HepG2 (cell line): Measurements from ENCODE around the gene SEPTIN5. TPM values are rescaled to one million over a fixed set of nuclear protein-coding genes. Genes with fewer than 3 reads are reported as not detected.

Experiments used
- GRHL1 ChIP-seq: sonication (generic); formaldehyde crosslinking; conservative IDR thresholded peaks from 2 replicates; pipeline ENCODE4 v1.8.0; 2022; ENCODE audit warnings: missing genetic modification reagents
- JDP2 ChIP-seq: sonication (generic); formaldehyde crosslinking; IDR thresholded peaks from 2 replicates; pipeline ENCODE4 v1.8.1; 2022; ENCODE audit warnings: missing genetic modification reagents, borderline replicate concordance
- TSC22D2 ChIP-seq: sonication (generic); formaldehyde crosslinking; IDR thresholded peaks from 2 replicates; pipeline ENCODE4 v1.5.1; 2020; ENCODE audit warnings: missing genetic modification reagents, mild to moderate bottlenecking, borderline replicate concordance
- ZNF281 ChIP-seq: sonication (generic); formaldehyde crosslinking; IDR thresholded peaks from 2 replicates; pipeline ENCODE4 v1.4.0; 2020; ENCODE audit warnings: missing genetic modification reagents, borderline replicate concordance
- ZNF333 ChIP-seq: sonication (generic); formaldehyde crosslinking; IDR thresholded peaks from 2 replicates; pipeline ENCODE4 v1.4.0; 2020; ENCODE audit warnings: mild to moderate bottlenecking, missing genetic modification reagents, borderline replicate concordance
- ZNF557 ChIP-seq: sonication (generic); formaldehyde crosslinking; IDR thresholded peaks from 2 replicates; pipeline ENCODE4 v1.4.0; 2020; ENCODE audit warnings: missing genetic modification reagents
- polyA plus RNA-seq, 8 experiments: library from polyadenylated mRNA; depleted of rRNA in 3 of 8; stranded (reverse) in 7 of 8; unstranded in 1 of 8; fragments of >200 nt; fragmentation: Illumina TruSeq in 4 of 8; extraction: Trizol in 4 of 8; gene quantifications; 2 replicates each; pipeline versions ENCODE4 v1.2.1 to v1.2.3, GENCODE V29; 2011 to 2016; ENCODE audit warnings: low read depth in 4 of 8, missing spikeins in 1 of 8, mixed read lengths in 1 of 8; ENCODE audit not compliant: insufficient read depth in 1 of 8
- total RNA-seq, 5 experiments: library from RNA; depleted of rRNA; stranded (reverse); fragments of >200 nt; fragmentation: Illumina TruSeq; extraction: Trizol; gene quantifications; 2 replicates each; pipeline ENCODE4 v1.2.3, GENCODE V29; 2016; ENCODE audit warnings: low read depth in 1 of 5
- TF ChIP-seq, protein P1 (sequence below): IDR thresholded peaks from 2 replicates; pipeline ENCODE4 v1.6.1; 2016; ENCODE audit warnings: low read depth, missing genetic modification reagents, missing compliant biosample characterization

Gene SEPTIN5
- total and polyA plus RNA-seq, 2 of the 13 experiments (the other 11 are each of a cell fraction or from before 2014, with no cell fraction given) = 0.33 TPM; not detected in 1

- TF ChIP-seq, protein P1, sequence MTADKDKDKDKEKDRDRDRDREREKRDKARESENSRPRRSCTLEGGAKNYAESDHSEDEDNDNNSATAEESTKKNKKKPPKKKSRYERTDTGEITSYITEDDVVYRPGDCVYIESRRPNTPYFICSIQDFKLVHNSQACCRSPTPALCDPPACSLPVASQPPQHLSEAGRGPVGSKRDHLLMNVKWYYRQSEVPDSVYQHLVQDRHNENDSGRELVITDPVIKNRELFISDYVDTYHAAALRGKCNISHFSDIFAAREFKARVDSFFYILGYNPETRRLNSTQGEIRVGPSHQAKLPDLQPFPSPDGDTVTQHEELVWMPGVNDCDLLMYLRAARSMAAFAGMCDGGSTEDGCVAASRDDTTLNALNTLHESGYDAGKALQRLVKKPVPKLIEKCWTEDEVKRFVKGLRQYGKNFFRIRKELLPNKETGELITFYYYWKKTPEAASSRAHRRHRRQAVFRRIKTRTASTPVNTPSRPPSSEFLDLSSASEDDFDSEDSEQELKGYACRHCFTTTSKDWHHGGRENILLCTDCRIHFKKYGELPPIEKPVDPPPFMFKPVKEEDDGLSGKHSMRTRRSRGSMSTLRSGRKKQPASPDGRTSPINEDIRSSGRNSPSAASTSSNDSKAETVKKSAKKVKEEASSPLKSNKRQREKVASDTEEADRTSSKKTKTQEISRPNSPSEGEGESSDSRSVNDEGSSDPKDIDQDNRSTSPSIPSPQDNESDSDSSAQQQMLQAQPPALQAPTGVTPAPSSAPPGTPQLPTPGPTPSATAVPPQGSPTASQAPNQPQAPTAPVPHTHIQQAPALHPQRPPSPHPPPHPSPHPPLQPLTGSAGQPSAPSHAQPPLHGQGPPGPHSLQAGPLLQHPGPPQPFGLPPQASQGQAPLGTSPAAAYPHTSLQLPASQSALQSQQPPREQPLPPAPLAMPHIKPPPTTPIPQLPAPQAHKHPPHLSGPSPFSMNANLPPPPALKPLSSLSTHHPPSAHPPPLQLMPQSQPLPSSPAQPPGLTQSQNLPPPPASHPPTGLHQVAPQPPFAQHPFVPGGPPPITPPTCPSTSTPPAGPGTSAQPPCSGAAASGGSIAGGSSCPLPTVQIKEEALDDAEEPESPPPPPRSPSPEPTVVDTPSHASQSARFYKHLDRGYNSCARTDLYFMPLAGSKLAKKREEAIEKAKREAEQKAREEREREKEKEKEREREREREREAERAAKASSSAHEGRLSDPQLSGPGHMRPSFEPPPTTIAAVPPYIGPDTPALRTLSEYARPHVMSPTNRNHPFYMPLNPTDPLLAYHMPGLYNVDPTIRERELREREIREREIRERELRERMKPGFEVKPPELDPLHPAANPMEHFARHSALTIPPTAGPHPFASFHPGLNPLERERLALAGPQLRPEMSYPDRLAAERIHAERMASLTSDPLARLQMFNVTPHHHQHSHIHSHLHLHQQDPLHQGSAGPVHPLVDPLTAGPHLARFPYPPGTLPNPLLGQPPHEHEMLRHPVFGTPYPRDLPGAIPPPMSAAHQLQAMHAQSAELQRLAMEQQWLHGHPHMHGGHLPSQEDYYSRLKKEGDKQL = no peak
- TF ChIP-seq GRHL1 (CRISPR knock-in tag) = no peak
- no peak for TF ChIP-seq TSC22D2 (CRISPR knock-in tag)
- TF ChIP-seq JDP2 (CRISPR knock-in tag) = no peak
- TF ChIP-seq ZNF281 (CRISPR knock-in tag) = no peak
- TF ChIP-seq ZNF333 (CRISPR knock-in tag) = no peak
- TF ChIP-seq ZNF557 (CRISPR knock-in tag) = no peak
- TF ChIP-seq, all 625 proteins: peak for 0
Measured at GRCh38 chr22:19688301-19689290, 25.7 kb upstream of the SEPTIN5 start (continued).
